PC-3 (cell line): Measurements from ENCODE around the gene TRIM38. TPM values are rescaled to one million over a fixed set of nuclear protein-coding genes. Genes with fewer than 3 reads are reported as not detected.
A peak's percentile ranks its signal among the peaks of the same experiment; 100 is the strongest.

Source experiments
- ATAC-seq: fragments of 200-7000 bp; cut with Tn5 transposase; 2 replicates; pipeline ENCODE4 v1.9.1; 2020; ENCODE audit warnings: mild to moderate bottlenecking, moderate library complexity
- BruUV-seq: library from RNA; stranded (reverse); fragments of 400-500 nt; replicated peaks from 2 replicates; lab custom pipeline; 2021; lab: Mats Ljungman, UMichigan
- CTCF ChIA-PET: fragments of 300-600 bp; sonication (Branson Sonifier 250); formaldehyde crosslinking; loops from one replicate; lab custom pipeline; 2022; ENCODE audit warnings: antibody characterized with exemption; lab: Charles Lee
- POLR2A ChIA-PET: fragments of 300-600 bp; sonication (Branson Sonifier 250); formaldehyde crosslinking; loops from one replicate; lab custom pipeline; 2022; ENCODE audit warnings: antibody characterized with exemption; ENCODE audit not compliant: unreplicated experiment; lab: Charles Lee
- DNase-seq: peaks from one replicate; pipeline ENCODE4 v3.0.0-alpha.2; 2015
- H2AFZ ChIP-seq: fragments of 300-600 bp; sonication (generic); 2 replicates; pipeline ENCODE4 v1.6.0; 2016; ENCODE audit warnings: antibody characterized with exemption, low read length
- H3F3A ChIP-seq: fragments of 300-600 bp; sonication (generic); one replicate; pipeline ENCODE4 v1.6.0; 2017; ENCODE audit warnings: antibody characterized with exemption, low read length, control low read depth, mild to moderate bottlenecking; ENCODE audit not compliant: unreplicated experiment
- H3K27ac ChIP-seq: fragments of 300-600 bp; sonication (generic); 2 replicates; pipeline ENCODE4 v1.5.1; 2016; ENCODE audit warnings: mild to moderate bottlenecking, low read length
- H3K27me3 ChIP-seq: fragments of 300-600 bp; sonication (generic); 2 replicates; pipeline ENCODE4 v1.6.1; 2016; ENCODE audit warnings: low read length, mixed read lengths
- H3K36me3 ChIP-seq: fragments of 300-600 bp; sonication (generic); 2 replicates; pipeline ENCODE4 v1.6.1; 2016; ENCODE audit warnings: low read depth, mixed run types, low read length, mixed read lengths
- H3K4me1 ChIP-seq: fragments of 300-600 bp; sonication (generic); 2 replicates; pipeline ENCODE4 v1.5.1; 2016; ENCODE audit warnings: low read length; ENCODE audit not compliant: insufficient read depth
- H3K4me2 ChIP-seq: fragments of 300-600 bp; sonication (generic); 2 replicates; pipeline ENCODE4 v1.6.0; 2016; ENCODE audit warnings: low read length
- H3K4me3 ChIP-seq: fragments of 300-600 bp; sonication (generic); 2 replicates; pipeline ENCODE4 v1.5.1; 2016; ENCODE audit warnings: mild to moderate bottlenecking, low read length, mixed read lengths
- H3K79me2 ChIP-seq: fragments of 300-600 bp; sonication (generic); 2 replicates; pipeline ENCODE4 v1.6.1; 2017; ENCODE audit warnings: low read length, mixed read lengths
- H3K9ac ChIP-seq: fragments of 300-600 bp; sonication (generic); 2 replicates; pipeline ENCODE4 v1.6.0; 2016; ENCODE audit warnings: mild to moderate bottlenecking, low read length
- H3K9me2 ChIP-seq: fragments of 300-600 bp; sonication (generic); replicated peaks from 2 replicates; pipeline ENCODE4 v1.6.1; 2016; ENCODE audit warnings: mixed run types, low read length, mixed read lengths
- H3K9me3 ChIP-seq: fragments of 300-600 bp; sonication (generic); 2 replicates; pipeline ENCODE4 v1.6.1; 2016; ENCODE audit warnings: low read length, mixed read lengths
- H4K20me1 ChIP-seq: fragments of 300-600 bp; sonication (generic); 2 replicates; pipeline ENCODE4 v1.6.1; 2016; ENCODE audit warnings: low read length, mixed read lengths
- CTCF ChIP-seq: fragments of 300-600 bp; sonication (generic); conservative IDR thresholded peaks from 2 replicates; pipeline ENCODE4 v1.5.1; 2017; ENCODE audit warnings: antibody characterized with exemption, low read depth, mild to moderate bottlenecking, low read length
- EZH2 ChIP-seq: fragments of 300-600 bp; sonication (generic); IDR thresholded peaks from one replicate; pipeline ENCODE4 v1.6.1; 2017; ENCODE audit warnings: antibody characterized with exemption, mild to moderate bottlenecking, low read length; ENCODE audit not compliant: unreplicated experiment
- EZH2phosphoT487 ChIP-seq: fragments of 300-600 bp; sonication (generic); IDR thresholded peaks from 2 replicates; pipeline ENCODE4 v1.6.1; 2018; ENCODE audit warnings: mild to moderate bottlenecking, antibody characterized with exemption, low read length, borderline replicate concordance
- intact Hi-C: fragments of 100-400 bp; cut with micrococcal nuclease; formaldehyde crosslinking; loops from 2 replicates; pipeline ENCODE4 v1.9.0; 2023
- total RNA-seq: library from RNA; depleted of rRNA; stranded (reverse); fragments of >200 nt; gene quantifications from 2 replicates; pipeline ENCODE4 v1.2.3, GENCODE V29; 2014

TRIM38 gene
- total RNA-seq, 1 experiment from 2014 or later: 5.6 TPM

DNA sequence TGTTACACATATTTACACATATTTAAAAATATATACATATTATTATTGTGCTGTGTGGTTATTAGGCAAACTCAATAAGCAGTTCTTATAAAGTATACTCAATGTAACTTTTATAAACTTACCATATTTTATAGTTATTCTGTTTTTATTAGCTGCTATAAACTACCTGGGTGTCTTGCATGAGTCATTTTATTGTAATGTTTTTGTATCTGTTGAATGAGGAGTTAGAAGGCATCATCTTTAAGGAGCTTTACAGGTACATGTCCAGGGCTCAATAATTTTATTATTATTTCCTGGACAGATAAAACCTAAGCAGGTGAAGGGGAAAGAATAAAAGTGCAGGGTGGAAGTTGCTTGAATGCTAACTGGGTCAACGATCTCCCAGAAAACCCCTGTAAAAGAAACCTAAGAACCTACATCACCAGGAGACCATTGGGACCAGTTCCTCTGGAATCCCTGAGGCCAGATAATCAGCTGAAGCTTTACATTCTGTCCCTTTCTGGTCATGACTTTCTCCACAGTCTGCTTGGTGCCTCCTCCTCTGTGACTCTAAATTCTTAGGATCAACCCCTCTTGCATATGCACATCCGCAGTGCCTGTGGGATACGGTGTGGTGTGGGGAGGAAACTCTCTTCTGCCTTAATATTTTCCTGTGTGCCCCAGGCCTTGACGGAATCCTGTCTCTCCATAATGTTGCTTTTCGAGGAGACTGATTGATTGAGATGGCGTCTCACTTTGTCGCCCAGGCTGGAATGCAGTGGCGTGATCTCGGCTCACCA lies 38.0 kb downstream of the TRIM38 start:
- peaks cover 8% of the 10 kb centered on the region; the same call in 1 of the 2 replicates for H3K4me1 ChIP-seq
- no peaks in the 10 kb centered on the region for H3K36me3 ChIP-seq
- no peak overlapping the region for H2AFZ ChIP-seq
- DNase-seq (no peak), ATAC-seq (peak; percentile 71)
- no peaks in the 10 kb centered on the region for H3K9me2 ChIP-seq
- no peaks in the 10 kb centered on the region for H3K27me3 ChIP-seq
- H3K4me2 ChIP-seq: no peak overlapping the region
- no peaks in the 10 kb centered on the region for H3K79me2 ChIP-seq
- POLR2A ChIA-PET: interaction anchor here (0.6 kb wide), 1 partner anchor 547 kb away, joined by 5 read pairs; no protein-coding TSS in a partner anchor
- TF ChIP-seq CTCF (no peak), EZH2 (no peak), EZH2phosphoT487 (no peak)
- CTCF ChIA-PET: no interaction called here
- no peaks in the 10 kb centered on the region for H3K9me3 ChIP-seq
- H3F3A ChIP-seq: no peaks in the 10 kb centered on the region
- H3K27ac ChIP-seq: no peak overlapping the region
- no TSS peak for BruUV-seq
- no peak overlapping the region for H3K4me3 ChIP-seq
- H4K20me1 ChIP-seq: no peaks in the 10 kb centered on the region
- intact Hi-C loops: no loop called here
- no peak overlapping the region for H3K9ac ChIP-seq

GRCh38 chr6:26003102-26003694 lies 40.6 kb downstream of the TRIM38 start:
- no peaks in the 10 kb centered on the region for H3K9me3 ChIP-seq
- POLR2A ChIA-PET: interaction anchor here (0.6 kb wide), 1 partner anchor 22 kb away, joined by 3 read pairs; no protein-coding TSS in a partner anchor
- CTCF ChIA-PET: interaction anchor here (0.9 kb wide), 1 partner anchor 23 kb away, joined by 7 read pairs; no protein-coding TSS in a partner anchor
- H3K9me2 ChIP-seq: no peaks in the 10 kb centered on the region
- TF ChIP-seq EZH2 (no peak), CTCF (peak; percentile 81)
- ATAC-seq (peak; percentile 58), DNase-seq (peak; percentile 68)
- no peak overlapping the region for H3K4me2 ChIP-seq
- H3K79me2 ChIP-seq: no peaks in the 10 kb centered on the region
- peaks cover 5% of the 10 kb centered on the region; the same call in 1 of the 2 replicates for H3K4me1 ChIP-seq
- intact Hi-C loops: loop anchor here (2.0 kb wide), 2 partner anchors 214 to 282 kb away; no protein-coding TSS in a partner anchor
- no peak overlapping the region for H2AFZ ChIP-seq
- H3F3A ChIP-seq: no peaks in the 10 kb centered on the region
- H3K9ac ChIP-seq: no peak overlapping the region
- H3K4me3 ChIP-seq: no peak overlapping the region
- H4K20me1 ChIP-seq: no peaks in the 10 kb centered on the region
- H3K36me3 ChIP-seq: no peaks in the 10 kb centered on the region
- no TSS peak for BruUV-seq
- H3K27ac ChIP-seq: no peak overlapping the region
- no peaks in the 10 kb centered on the region for H3K27me3 ChIP-seq
